Heart left ventricle (tissue), 16 donors: ENCODE data around the gene NPTX1. TPM values are rescaled to one million over a fixed set of nuclear protein-coding genes. Genes with fewer than 3 reads are reported as not detected.

Experiments used
- ATAC-seq, 4 donors: fragments of 200-7000 bp; cut with Tn5 transposase; one replicate each; pipeline ENCODE4 v1.9.1; 2020 to 2022; ENCODE audit warnings: moderate library complexity in 4 of 4, mild to moderate bottlenecking in 3 of 4, moderate number of reproducible peaks in 1 of 4
- DNase-seq, 5 donors: peaks; one replicate each; pipeline ENCODE4 v3.0.0-alpha.2; 2020
- H3K27ac ChIP-seq, 12 donors: fragments of 200-600 bp; sonication (generic) in 4 of 12; one replicate each; pipeline versions ENCODE4 v1.5.0 to v1.8.0; 2016 to 2022; ENCODE audit warnings: mild to moderate bottlenecking in 2 of 12
- H3K27me3 ChIP-seq, 9 donors: fragments of 200-600 bp; sonication (generic) in 2 of 9; one replicate each; pipeline versions ENCODE4 v1.5.1 to v1.8.0; 2016 to 2022; ENCODE audit warnings: mild to moderate bottlenecking in 3 of 9
- H3K36me3 ChIP-seq, 9 donors: fragments of 200-600 bp; sonication (generic) in 2 of 9; one replicate each; pipeline versions ENCODE4 v1.5.0 to v1.8.0; 2018 to 2022; ENCODE audit warnings: mild to moderate bottlenecking in 2 of 9
- H3K4me1 ChIP-seq, 12 donors: fragments of 200-600 bp; sonication (generic) in 4 of 12; one replicate each; pipeline versions ENCODE4 v1.5.0 to v1.8.0; 2016 to 2022; ENCODE audit warnings: mild to moderate bottlenecking in 3 of 12
- H3K4me3 ChIP-seq, 12 donors: fragments of 200-600 bp; sonication (generic) in 4 of 12; one replicate each; pipeline versions ENCODE4 v1.5.0 to v1.8.0; 2017 to 2022; ENCODE audit warnings: mild to moderate bottlenecking in 9 of 12, moderate library complexity in 4 of 12
- H3K9me3 ChIP-seq, 12 donors: fragments of 200-600 bp; sonication (generic) in 4 of 12; one replicate each; pipeline versions ENCODE4 v1.5.0 to v1.8.0; 2016 to 2022; ENCODE audit warnings: mild to moderate bottlenecking in 1 of 12
- CTCF ChIP-seq, 12 donors: fragments of 200-600 bp; sonication (generic) in 4 of 12; IDR thresholded peaks; one replicate each; pipeline versions ENCODE4 v1.5.0 to v1.8.0; 2018 to 2022; ENCODE audit warnings: antibody characterized with exemption in 12 of 12, mild to moderate bottlenecking in 5 of 12
- POLR2A ChIP-seq, 2 donors: fragments of 450-650 bp; IDR thresholded peaks; one replicate each; pipeline ENCODE4 v1.6.1; 2017; ENCODE audit warnings: antibody characterized with exemption in 2 of 2, mild to moderate bottlenecking in 2 of 2, moderate library complexity in 2 of 2
- WGBS, 4 donors: extraction: QIAGEN DNeasy Blood & Tissue Kit in 2 of 4; methylation state at CpG; one replicate each; pipeline versions ENCODE4 v1.1.5 to v1.1.7; 2013 to 2018; 5-methylcytosine and 5-hydroxymethylcytosine counted together
- intact Hi-C, 10 donors: fragments of 100-400 bp; cut with DNase I; formaldehyde crosslinking; loops; one replicate each; pipeline versions ENCODE4 v1.11.1 to v1.14.2; 2022
- polyA plus RNA-seq, 2 donors: library from polyadenylated mRNA; stranded (reverse); fragments of 200-250 nt; gene quantifications; one replicate each; pipeline ENCODE4 v1.2.3, GENCODE V29; 2013
- total RNA-seq, 9 donors: library from RNA; depleted of rRNA in 2 of 9; stranded (reverse); fragments of >200 nt in 2 of 9; fragmentation: NEBNext Ultra II Directional in 3 of 9; extraction: Animal tissue kit (Norgen Biotek cat#: 25700) in 3 of 9; gene quantifications; one replicate each; pipeline versions ENCODE4 v1.1.0 to v1.2.4, GENCODE V29; 2016 to 2023
- donor health status: ischemic (EF 13 %, LVEDD 7.1; RV severe dilation, severe dysfunction).
- donor health status: healthy with polysubstance abuse.
- donor health status: DM: no; HTN: yes; CAD: no.
- donor health status: DM: no; HTN: no; CAD: no.
- donor health status: ischemic (EF 25% LVEDD 6.9; RV normal size, moderate dysfunction).
- donor health status: ischemic (EF 25% LVEDD 5.7; RV mildly dilated, moderate dysfunction).
- donor health status: healthy.
- donor health status: DM: yes; HTN: yes; CAD: no.
- donor health status: ischemic (EF 35%, LVEDD 5.7; RV mildly dilated, moderate dysfunction).
- donor health status: nonischemic (EF 11% LVEDD 7.7; RV severe dilation, severe dysfunction).
- donor health status: DM: yes; HTN: yes; CAD: no.
- donor health status: PGD.
- donor health status: ischemic (EF 29% LVEDD 5.4; RV normal size, mild dysfunction).
- donor health status: nonischemic (EF 23%, LVEDD 6.1; RV moderate dilation, normal function).

Gene NPTX1
- total and polyA plus RNA-seq, 11 donors, result 0.01 to 0.58 (median 0.09) TPM; not detected in 7

- Histone ChIP-seq H3K27me3 (no peaks in the 10 kb centered on the region), H3K36me3 (peaks cover 0 to 18% (median 0%) of the 10 kb centered on the region in 9 donors), H3K9me3 (no peaks in the 10 kb centered on the region), H3K4me3 (no peak overlapping the region), H3K4me1 (peaks cover 0 to 9% (median 0%) of the 10 kb centered on the region in 12 donors), H3K27ac (no peak overlapping the region)
- TF ChIP-seq CTCF (IDR thresholded peaks at IDR 0.05) (no peak), POLR2A (IDR thresholded peaks at IDR 0.05) (no peak)
- intact Hi-C loops, result loop anchor here in 9 of 10 donors (5.0 to 10.0 kb wide), 11 partner anchors 124 to 676 kb away; no protein-coding TSS in a partner anchor
- ATAC-seq (no peak), DNase-seq (peak in 1 of 5 donors; percentile 10)
- WGBS, 4 donors, result 88 to 93% (median 91%) methylated on average over 11 of the region's 11 CpGs
Observed at GRCh38 chr17:80428796-80429195, 47.6 kb downstream of the NPTX1 start.

- WGBS, 4 donors, result 90 to 96% (median 94%) methylated on average over 10 to 12 of the region's 12 CpGs
- intact Hi-C loops, result loop anchor here in 9 of 10 donors (5.0 to 10.0 kb wide), 11 partner anchors 124 to 676 kb away; no protein-coding TSS in a partner anchor
- Histone ChIP-seq H3K9me3 (no peaks in the 10 kb centered on the region), H3K4me1 (peaks cover 0 to 14% (median under 1%) of the 10 kb centered on the region in 12 donors), H3K36me3 (peaks cover 0 to 18% (median 0%) of the 10 kb centered on the region in 9 donors), H3K27me3 (no peaks in the 10 kb centered on the region), H3K4me3 (no peak overlapping the region), H3K27ac (no peak overlapping the region)
- DNase-seq, result peak in 1 of 5 donors; percentile 11
- TF ChIP-seq CTCF (IDR thresholded peaks at IDR 0.05) (no peak), POLR2A (IDR thresholded peaks at IDR 0.05) (no peak)
- no peak for ATAC-seq
Observed at GRCh38 chr17:80428363-80428762, 48.0 kb downstream of the NPTX1 start.

GRCh38 chr17:80427366-80428282, 48.8 kb downstream of the NPTX1 start:
- no peak for TF ChIP-seq POLR2A (IDR thresholded peaks at IDR 0.05)
- Histone ChIP-seq H3K9me3 (no peaks in the 10 kb centered on the region), H3K4me1 (peaks cover 0 to 20% (median 4%) of the 10 kb centered on the region in 12 donors), H3K27ac (no peak overlapping the region), H3K4me3 (no peak overlapping the region), H3K36me3 (peaks cover 0 to 18% (median 0%) of the 10 kb centered on the region in 9 donors), H3K27me3 (no peaks in the 10 kb centered on the region)
- intact Hi-C loops, result loop anchor here (1.0 to 10.0 kb wide), 14 partner anchors 125 to 677 kb away; no protein-coding TSS in a partner anchor
- ATAC-seq (no peak), DNase-seq (peak in 1 of 5 donors; percentile 21)
- WGBS, 4 donors, result 86 to 93% (median 89%) methylated on average over 20 to 27 of the region's 27 CpGs

GRCh38 chr17:80426671-80427326, 49.6 kb downstream of the NPTX1 start:
- peak; percentile 63 to 87 (median 75) for DNase-seq
- H3K4me1 ChIP-seq, result peaks cover 0 to 20% (median 4%) of the 10 kb centered on the region in 12 donors
- 35 to 43% (median 42%) methylated on average over 17 to 24 of the region's 24 CpGs for WGBS, 4 donors
- ATAC-seq, result peak; percentile 52 to 83 (median 80)
- intact Hi-C loops, result loop anchor here (1.0 to 10.0 kb wide), 14 partner anchors 126 to 678 kb away; no protein-coding TSS in a partner anchor
- TF ChIP-seq CTCF (IDR thresholded peaks at IDR 0.05) (peak; percentile 91 to 99 (median 96)), POLR2A (IDR thresholded peaks at IDR 0.05) (no peak)
- H3K27ac ChIP-seq, result no peak overlapping the region
- no peaks in the 10 kb centered on the region for H3K27me3 ChIP-seq
- peaks cover 0 to 18% (median 0%) of the 10 kb centered on the region in 9 donors for H3K36me3 ChIP-seq
- no peak overlapping the region for H3K4me3 ChIP-seq
- H3K9me3 ChIP-seq, result no peaks in the 10 kb centered on the region
